Astrocyte (in vitro differentiated cells and primary cell): Measurements from ENCODE around the gene TLL2. TPM values are rescaled to one million over a fixed set of nuclear protein-coding genes. Genes with fewer than 3 reads are reported as not detected.

ENCODE experiments used
- DNase-seq: peaks from one replicate; pipeline ENCODE4 v3.0.0-alpha.2; 2010; ENCODE audit warnings: low read depth
- FAIRE-seq: peaks from 2 replicates; lab custom pipeline; 2011; peaks lifted over from hg19 to GRCh38; lab: Jason Lieb, UNC
- H2AFZ ChIP-seq: 2 replicates; pipeline ENCODE4 v1.6.0; 2012; ENCODE audit warnings: low read depth, low read length, inconsistent platforms
- H3K27ac ChIP-seq: 2 replicates; pipeline ENCODE4 v1.5.1; 2011; ENCODE audit warnings: low read depth, low read length, inconsistent platforms
- H3K27me3 ChIP-seq: 2 replicates; pipeline ENCODE4 v1.6.0; 2011; ENCODE audit warnings: low read length, inconsistent platforms; ENCODE audit not compliant: insufficient read depth
- H3K36me3 ChIP-seq: 2 replicates; pipeline ENCODE4 v1.5.1; 2011; ENCODE audit warnings: low read length, inconsistent platforms; ENCODE audit not compliant: insufficient read depth
- H3K4me1 ChIP-seq: 2 replicates; pipeline ENCODE4 v1.5.1; 2011; ENCODE audit warnings: low read length, inconsistent platforms; ENCODE audit not compliant: insufficient read depth
- H3K4me2 ChIP-seq: 2 replicates; pipeline ENCODE4 v1.6.0; 2012; ENCODE audit warnings: low read length, inconsistent platforms
- H3K4me3 ChIP-seq: 2 replicates; pipeline ENCODE4 v1.5.1; 2011; ENCODE audit warnings: low read depth, mild to moderate bottlenecking, low read length, inconsistent platforms; ENCODE audit not compliant: insufficient read depth
- H3K79me2 ChIP-seq: 2 replicates; pipeline ENCODE4 v1.6.0; 2012; ENCODE audit warnings: mild to moderate bottlenecking, low read length, inconsistent platforms; ENCODE audit not compliant: insufficient read depth
- H3K9ac ChIP-seq: 2 replicates; pipeline ENCODE4 v1.6.0; 2012; ENCODE audit warnings: mild to moderate bottlenecking, low read length, inconsistent platforms
- H3K9me3 ChIP-seq: 2 replicates; pipeline ENCODE4 v1.5.1; 2012; ENCODE audit warnings: low read depth, mild to moderate bottlenecking, low read length, inconsistent platforms; ENCODE audit not compliant: insufficient read depth
- H4K20me1 ChIP-seq: 2 replicates; pipeline ENCODE4 v1.6.0; 2012; ENCODE audit warnings: low read length, inconsistent platforms; ENCODE audit not compliant: insufficient read depth
- H3K27ac Mint-ChIP-seq: one replicate; pipeline ENCODE4 v1.8.0; 2021; ENCODE audit warnings: mild to moderate bottlenecking, mixed read lengths; ENCODE audit not compliant: unreplicated experiment
- H3K27me3 Mint-ChIP-seq: one replicate; pipeline ENCODE4 v1.8.0; 2021; ENCODE audit warnings: low read depth, mixed read lengths; ENCODE audit not compliant: unreplicated experiment
- H3K36me3 Mint-ChIP-seq: one replicate; pipeline ENCODE4 v1.8.0; 2021; ENCODE audit warnings: low read depth, mixed read lengths; ENCODE audit not compliant: unreplicated experiment
- H3K4me1 Mint-ChIP-seq: one replicate; pipeline ENCODE4 v1.8.0; 2021; ENCODE audit warnings: low read depth, mixed read lengths; ENCODE audit not compliant: unreplicated experiment
- H3K4me3 Mint-ChIP-seq: one replicate; pipeline ENCODE4 v1.8.0; 2021; ENCODE audit warnings: mild to moderate bottlenecking, moderate library complexity, mixed read lengths; ENCODE audit not compliant: unreplicated experiment
- H3K9me3 Mint-ChIP-seq: one replicate; pipeline ENCODE4 v1.8.0; 2021; ENCODE audit warnings: mild to moderate bottlenecking, mixed read lengths; ENCODE audit not compliant: unreplicated experiment
- EZH2 ChIP-seq: IDR thresholded peaks from 2 replicates; pipeline ENCODE4 v1.6.1; 2012; ENCODE audit warnings: mild to moderate bottlenecking, low read length, inconsistent platforms; ENCODE audit not compliant: insufficient read depth
- total RNA-seq: library from RNA; stranded (reverse); gene quantifications from 2 replicates; pipeline ENCODE4 v1.2.1, GENCODE V29; 2021
- TF ChIP-seq, protein P1 (sequence below): IDR thresholded peaks from 2 replicates; pipeline ENCODE4 v1.5.1; 2011; ENCODE audit warnings: low read depth, mild to moderate bottlenecking, inconsistent platforms, low read length, moderate library complexity; ENCODE audit not compliant: insufficient read depth

The TLL2 gene
- total RNA-seq, 1 donor from 2014 or later, result 7.6 TPM

DNA sequence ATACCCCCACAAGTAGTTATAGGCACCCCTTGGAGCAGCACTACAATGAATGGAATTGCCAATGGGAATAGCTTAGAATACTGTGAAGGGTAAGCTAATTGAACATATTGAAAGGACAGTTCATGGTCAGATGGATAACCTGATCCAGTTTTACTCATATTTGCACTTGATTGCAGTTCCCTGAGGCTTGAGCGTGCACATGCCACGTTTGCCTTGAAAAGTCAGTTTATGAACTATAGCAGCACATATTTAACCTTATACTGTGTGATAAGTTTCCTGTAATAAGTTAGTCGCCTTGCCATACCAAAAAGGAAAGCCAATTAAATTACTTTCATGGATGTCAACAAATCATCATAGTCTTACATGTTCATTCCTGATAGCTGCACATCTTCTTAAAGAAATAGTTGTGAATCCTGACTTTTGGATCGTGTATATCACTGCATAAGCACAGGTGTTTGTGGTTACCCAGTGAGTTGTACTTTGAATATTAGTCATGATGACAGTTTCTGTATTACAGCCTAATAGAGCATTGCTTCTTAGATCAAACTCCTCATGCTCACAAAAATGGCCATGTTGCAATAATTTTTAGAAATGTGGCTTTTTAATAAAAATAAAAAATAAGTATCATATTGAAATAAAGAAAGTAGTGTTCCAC is 187.9 kb downstream of the TLL2 start:
- Histone ChIP-seq H3K4me3 (no peak overlapping the region), H4K20me1 (no peaks in the 10 kb centered on the region), H3K4me2 (no peak overlapping the region), H3K27me3 (peaks cover 2% of the 10 kb centered on the region), H2AFZ (no peak overlapping the region), H3K4me1 (no peaks in the 10 kb centered on the region), H3K36me3 (no peaks in the 10 kb centered on the region), H3K79me2 (no peaks in the 10 kb centered on the region), H3K27ac (no peak overlapping the region), H3K9me3 (no peaks in the 10 kb centered on the region), H3K9ac (no peak overlapping the region)
- no peaks in the 10 kb centered on the region for H3K9me3 Mint-ChIP-seq
- no peak for TF ChIP-seq EZH2
- TF ChIP-seq, protein P1, sequence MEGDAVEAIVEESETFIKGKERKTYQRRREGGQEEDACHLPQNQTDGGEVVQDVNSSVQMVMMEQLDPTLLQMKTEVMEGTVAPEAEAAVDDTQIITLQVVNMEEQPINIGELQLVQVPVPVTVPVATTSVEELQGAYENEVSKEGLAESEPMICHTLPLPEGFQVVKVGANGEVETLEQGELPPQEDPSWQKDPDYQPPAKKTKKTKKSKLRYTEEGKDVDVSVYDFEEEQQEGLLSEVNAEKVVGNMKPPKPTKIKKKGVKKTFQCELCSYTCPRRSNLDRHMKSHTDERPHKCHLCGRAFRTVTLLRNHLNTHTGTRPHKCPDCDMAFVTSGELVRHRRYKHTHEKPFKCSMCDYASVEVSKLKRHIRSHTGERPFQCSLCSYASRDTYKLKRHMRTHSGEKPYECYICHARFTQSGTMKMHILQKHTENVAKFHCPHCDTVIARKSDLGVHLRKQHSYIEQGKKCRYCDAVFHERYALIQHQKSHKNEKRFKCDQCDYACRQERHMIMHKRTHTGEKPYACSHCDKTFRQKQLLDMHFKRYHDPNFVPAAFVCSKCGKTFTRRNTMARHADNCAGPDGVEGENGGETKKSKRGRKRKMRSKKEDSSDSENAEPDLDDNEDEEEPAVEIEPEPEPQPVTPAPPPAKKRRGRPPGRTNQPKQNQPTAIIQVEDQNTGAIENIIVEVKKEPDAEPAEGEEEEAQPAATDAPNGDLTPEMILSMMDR, result no peak
- peaks cover 23% of the 10 kb centered on the region for H3K27me3 Mint-ChIP-seq
- DNase-seq (no peak), FAIRE-seq (no peak)
- no peak overlapping the region for H3K4me3 Mint-ChIP-seq
- no peak overlapping the region for H3K27ac Mint-ChIP-seq
- no peaks in the 10 kb centered on the region for H3K36me3 Mint-ChIP-seq
- no peaks in the 10 kb centered on the region for H3K4me1 Mint-ChIP-seq

DNA sequence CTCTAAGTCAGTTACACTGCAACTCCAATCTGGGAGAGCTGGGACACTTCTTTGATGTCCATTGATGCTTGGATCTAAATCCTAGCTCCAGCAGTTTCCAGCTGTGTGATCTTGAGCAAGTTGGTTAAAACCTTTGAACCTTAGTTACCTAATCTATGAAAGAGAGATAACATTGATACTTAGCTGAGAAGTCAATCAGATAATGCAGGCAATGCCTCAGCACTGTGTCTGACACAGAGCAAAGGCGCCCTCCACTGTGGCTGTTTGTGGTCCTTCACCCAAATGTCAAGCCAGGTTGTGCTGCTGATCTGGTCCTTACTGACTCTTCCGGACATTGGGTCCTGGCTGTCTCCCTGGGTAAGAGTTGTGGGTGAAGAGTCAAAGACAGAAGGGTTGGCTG is 189.3 kb downstream of the TLL2 start:
- H3K27me3 ChIP-seq, result peaks cover 2% of the 10 kb centered on the region
- Mint-ChIP-seq H3K4me1 (peaks cover 7% of the 10 kb centered on the region), H3K9me3 (no peaks in the 10 kb centered on the region), H3K27ac (no peak overlapping the region), H3K27me3 (peaks cover 23% of the 10 kb centered on the region), H3K36me3 (no peaks in the 10 kb centered on the region), H3K4me3 (no peak overlapping the region)
- DNase-seq, result no peak
- FAIRE-seq, result no peak
- no peak overlapping the region for H2AFZ ChIP-seq
- H3K27ac ChIP-seq, result no peak overlapping the region
- H3K4me2 ChIP-seq, result no peak overlapping the region
- no peaks in the 10 kb centered on the region for H4K20me1 ChIP-seq
- TF ChIP-seq, protein P1, result no peak
- no peak for TF ChIP-seq EZH2
- no peak overlapping the region for H3K9ac ChIP-seq
- no peaks in the 10 kb centered on the region for H3K4me1 ChIP-seq
- H3K4me3 ChIP-seq, result no peak overlapping the region
- no peaks in the 10 kb centered on the region for H3K36me3 ChIP-seq
- no peaks in the 10 kb centered on the region for H3K79me2 ChIP-seq
- no peaks in the 10 kb centered on the region for H3K9me3 ChIP-seq

DNA sequence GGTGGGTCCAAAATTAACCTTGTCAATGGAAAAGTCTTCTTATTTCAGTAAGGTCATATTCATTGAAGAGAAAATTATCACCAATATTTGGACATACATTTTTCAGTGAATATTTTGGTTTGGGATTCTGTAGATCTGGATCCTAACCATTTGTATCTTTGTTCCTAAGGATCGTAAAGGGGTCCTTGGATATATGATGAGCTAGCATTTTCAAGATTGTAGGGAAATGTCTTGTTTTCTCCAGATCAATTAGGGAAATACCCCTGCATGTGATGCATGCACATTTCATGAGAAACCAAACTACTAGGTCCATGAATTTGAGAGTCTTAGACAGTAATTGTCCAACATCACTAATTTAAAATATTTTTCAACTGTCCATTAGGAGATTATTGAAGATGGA is 191.5 kb downstream of the TLL2 start:
- no peak overlapping the region for H3K9ac ChIP-seq
- no peaks in the 10 kb centered on the region for H3K9me3 Mint-ChIP-seq
- no peaks in the 10 kb centered on the region for H3K4me1 ChIP-seq
- H3K79me2 ChIP-seq, result no peaks in the 10 kb centered on the region
- no peaks in the 10 kb centered on the region for H3K36me3 ChIP-seq
- no peak overlapping the region for H3K4me2 ChIP-seq
- H2AFZ ChIP-seq, result no peak overlapping the region
- H3K4me3 ChIP-seq, result no peak overlapping the region
- H3K36me3 Mint-ChIP-seq, result no peaks in the 10 kb centered on the region
- H4K20me1 ChIP-seq, result no peaks in the 10 kb centered on the region
- H3K27me3 Mint-ChIP-seq, result peaks cover 15% of the 10 kb centered on the region
- H3K4me3 Mint-ChIP-seq, result no peak overlapping the region
- no peak overlapping the region for H3K27ac Mint-ChIP-seq
- peaks cover 2% of the 10 kb centered on the region for H3K27me3 ChIP-seq
- FAIRE-seq, result no peak
- no peak for TF ChIP-seq EZH2
- TF ChIP-seq, protein P1, result no peak
- H3K27ac ChIP-seq, result no peak overlapping the region
- H3K9me3 ChIP-seq, result no peaks in the 10 kb centered on the region
- no peak for DNase-seq
- H3K4me1 Mint-ChIP-seq, result peaks cover 7% of the 10 kb centered on the region
